ENCODE measurements around the gene RRP15.

DNA sequence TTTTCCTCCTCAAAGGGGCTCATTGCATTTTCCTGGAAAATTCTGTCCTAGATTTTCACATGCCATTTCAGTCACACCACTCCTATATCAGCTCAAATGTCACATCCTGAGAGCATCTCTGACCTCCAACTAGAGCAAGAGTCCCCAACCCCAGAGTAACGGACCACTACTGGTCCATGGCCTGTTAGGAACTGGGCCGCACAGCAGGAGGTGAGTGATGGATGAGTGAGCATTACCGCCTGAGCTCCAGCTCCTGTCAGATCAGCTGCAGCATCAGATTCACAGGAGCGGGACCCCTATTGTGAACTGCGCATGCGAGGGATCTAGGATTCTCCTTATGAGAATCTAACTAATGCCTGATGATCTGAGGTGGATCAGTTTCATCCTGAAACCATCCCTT is 12.7 kb upstream of the RRP15 start:
- TF ChIP-seq, protein P1, sequence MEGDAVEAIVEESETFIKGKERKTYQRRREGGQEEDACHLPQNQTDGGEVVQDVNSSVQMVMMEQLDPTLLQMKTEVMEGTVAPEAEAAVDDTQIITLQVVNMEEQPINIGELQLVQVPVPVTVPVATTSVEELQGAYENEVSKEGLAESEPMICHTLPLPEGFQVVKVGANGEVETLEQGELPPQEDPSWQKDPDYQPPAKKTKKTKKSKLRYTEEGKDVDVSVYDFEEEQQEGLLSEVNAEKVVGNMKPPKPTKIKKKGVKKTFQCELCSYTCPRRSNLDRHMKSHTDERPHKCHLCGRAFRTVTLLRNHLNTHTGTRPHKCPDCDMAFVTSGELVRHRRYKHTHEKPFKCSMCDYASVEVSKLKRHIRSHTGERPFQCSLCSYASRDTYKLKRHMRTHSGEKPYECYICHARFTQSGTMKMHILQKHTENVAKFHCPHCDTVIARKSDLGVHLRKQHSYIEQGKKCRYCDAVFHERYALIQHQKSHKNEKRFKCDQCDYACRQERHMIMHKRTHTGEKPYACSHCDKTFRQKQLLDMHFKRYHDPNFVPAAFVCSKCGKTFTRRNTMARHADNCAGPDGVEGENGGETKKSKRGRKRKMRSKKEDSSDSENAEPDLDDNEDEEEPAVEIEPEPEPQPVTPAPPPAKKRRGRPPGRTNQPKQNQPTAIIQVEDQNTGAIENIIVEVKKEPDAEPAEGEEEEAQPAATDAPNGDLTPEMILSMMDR (IDR thresholded peaks at IDR 0.05): no peak
- TF ChIP-seq POLR2A (IDR thresholded peaks at IDR 0.05) (no peak), POLR2AphosphoS5 (IDR thresholded peaks at IDR 0.05) (no peak)

Data from prostate gland (tissue), 2 donors.